WTC11 (cell line): ENCODE results near the gene DTNBP1. TPM values are rescaled to one million over a fixed set of nuclear protein-coding genes. Genes with fewer than 3 reads are reported as not detected.

Experiments
- ATAC-seq: fragments of 200-7000 bp; cut with Tn5 transposase; 2 replicates; pipeline ENCODE4 v1.10.0; 2021; ENCODE audit warnings: mild to moderate bottlenecking, moderate library complexity
- CTCF ChIA-PET: fragments of 300-600 bp; sonication (Branson Sonifier 250); formaldehyde crosslinking; loops from one replicate; lab custom pipeline; 2021; ENCODE audit warnings: antibody characterized with exemption; lab: Charles Lee
- POLR2A ChIA-PET: fragments of 350-600 bp; sonication (Branson Sonifier 250); formaldehyde crosslinking; loops from one replicate; lab custom pipeline; 2021; ENCODE audit warnings: antibody characterized with exemption; lab: Charles Lee
- DNase-seq: peaks from one replicate; pipeline ENCODE4 v3.0.0; 2021; ENCODE audit warnings: low spot score
- H3K27ac Mint-ChIP-seq: 2 replicates; pipeline ENCODE4 v1.8.0; 2021; ENCODE audit warnings: mixed read lengths
- H3K27me3 Mint-ChIP-seq: 2 replicates; pipeline ENCODE4 v1.8.0; 2021; ENCODE audit warnings: low read depth, mild to moderate bottlenecking, moderate library complexity, mixed read lengths
- H3K36me3 Mint-ChIP-seq: 2 replicates; pipeline ENCODE4 v1.8.0; 2021; ENCODE audit warnings: mixed read lengths
- H3K4me1 Mint-ChIP-seq: 2 replicates; pipeline ENCODE4 v1.8.0; 2022; ENCODE audit warnings: mixed read lengths
- H3K4me3 Mint-ChIP-seq: 2 replicates; pipeline ENCODE4 v1.8.0; 2021; ENCODE audit warnings: mild to moderate bottlenecking, moderate library complexity, mixed read lengths
- H3K9me3 Mint-ChIP-seq: 2 replicates; pipeline ENCODE4 v1.8.0; 2021; ENCODE audit warnings: mixed read lengths
- FOXP1 ChIP-seq: sonication (generic); formaldehyde crosslinking; IDR thresholded peaks from 2 replicates; pipeline ENCODE4 v1.8.0; 2022; ENCODE audit warnings: missing genetic modification reagents, mild to moderate bottlenecking, moderate library complexity, borderline replicate concordance
- GRHL2 ChIP-seq: fragments of 250-450 bp; sonication (Bioruptor Pico); IDR thresholded peaks from 2 replicates; pipeline ENCODE4 v1.8.0; 2022; ENCODE audit warnings: mild to moderate bottlenecking, moderate library complexity; ENCODE audit not compliant: insufficient replicate concordance, severe bottlenecking
- GTF2I ChIP-seq: fragments of 250-450 bp; sonication (Bioruptor Pico); conservative IDR thresholded peaks from 2 replicates; pipeline ENCODE4 v1.4.0; 2021; ENCODE audit warnings: mild to moderate bottlenecking
- MYBL2 ChIP-seq: sonication (generic); formaldehyde crosslinking; IDR thresholded peaks from 2 replicates; pipeline ENCODE4 v1.8.1; 2023; ENCODE audit warnings: mild to moderate bottlenecking, moderate library complexity, missing genetic modification reagents
- NFE2L1 ChIP-seq: sonication (generic); formaldehyde crosslinking; IDR thresholded peaks from 2 replicates; pipeline ENCODE4 v1.8.1; 2023; ENCODE audit warnings: missing genetic modification reagents
- PRRX2 ChIP-seq: fragments of 250-450 bp; sonication (Bioruptor Pico); IDR thresholded peaks from 2 replicates; pipeline ENCODE4 v1.8.0; 2021; ENCODE audit warnings: mild to moderate bottlenecking
- TEAD4 ChIP-seq: sonication (generic); formaldehyde crosslinking; IDR thresholded peaks from 2 replicates; pipeline ENCODE4 v1.8.0; 2022; ENCODE audit warnings: mild to moderate bottlenecking, missing genetic modification reagents
- ZNF138 ChIP-seq: sonication (generic); formaldehyde crosslinking; conservative IDR thresholded peaks from 2 replicates; pipeline ENCODE4 v1.8.1; 2022; ENCODE audit warnings: mild to moderate bottlenecking, moderate library complexity, missing genetic modification reagents
- ZNF416 ChIP-seq: fragments of 250-450 bp; sonication (Bioruptor Pico); IDR thresholded peaks from 2 replicates; pipeline ENCODE4 v1.9.0; 2021; ENCODE audit warnings: mild to moderate bottlenecking, inconsistent platforms
- ZNF423 ChIP-seq: fragments of 250-450 bp; sonication (Bioruptor Pico); IDR thresholded peaks from 2 replicates; pipeline ENCODE4 v2.1.2; 2022; ENCODE audit warnings: mild to moderate bottlenecking, moderate library complexity
- total RNA-seq: library from RNA; stranded (reverse); gene quantifications from 3 replicates; pipeline ENCODE4 v1.2.3, GENCODE V29; 2021
- TF ChIP-seq, protein P1 (sequence below): sonication (generic); formaldehyde crosslinking; IDR thresholded peaks from 2 replicates; pipeline ENCODE4 v1.8.1; 2023; ENCODE audit warnings: mild to moderate bottlenecking, missing genetic modification reagents, moderate library complexity
- TF ChIP-seq, protein P2 (sequence below): sonication (generic); formaldehyde crosslinking; IDR thresholded peaks from 2 replicates; pipeline ENCODE4 v1.8.1; 2023; ENCODE audit warnings: mild to moderate bottlenecking, missing genetic modification reagents, moderate library complexity
- TF ChIP-seq, protein P3 (sequence below): sonication (generic); formaldehyde crosslinking; IDR thresholded peaks from 2 replicates; pipeline ENCODE4 v1.8.0; 2023; ENCODE audit warnings: missing genetic modification reagents, mild to moderate bottlenecking, borderline replicate concordance
- TF ChIP-seq, protein P4 (sequence below): sonication (generic); formaldehyde crosslinking; IDR thresholded peaks from 2 replicates; pipeline ENCODE4 v1.8.0; 2022; ENCODE audit warnings: missing genetic modification reagents
- TF ChIP-seq, protein P5 (sequence below): sonication (generic); formaldehyde crosslinking; IDR thresholded peaks from 2 replicates; pipeline ENCODE4 v1.8.1; 2022; ENCODE audit warnings: mild to moderate bottlenecking, moderate library complexity, missing genetic modification reagents
- TF ChIP-seq, protein P6 (sequence below): sonication (generic); formaldehyde crosslinking; IDR thresholded peaks from 2 replicates; pipeline ENCODE4 v1.8.0; 2022; ENCODE audit warnings: mild to moderate bottlenecking, missing genetic modification reagents
- TF ChIP-seq, protein P7 (sequence below): sonication (generic); formaldehyde crosslinking; IDR thresholded peaks from 2 replicates; pipeline ENCODE4 v1.8.1; 2023; ENCODE audit warnings: mild to moderate bottlenecking, missing genetic modification reagents, borderline replicate concordance

Gene DTNBP1
- total RNA-seq, 1 experiment from 2014 or later = 15.1 TPM

DNA sequence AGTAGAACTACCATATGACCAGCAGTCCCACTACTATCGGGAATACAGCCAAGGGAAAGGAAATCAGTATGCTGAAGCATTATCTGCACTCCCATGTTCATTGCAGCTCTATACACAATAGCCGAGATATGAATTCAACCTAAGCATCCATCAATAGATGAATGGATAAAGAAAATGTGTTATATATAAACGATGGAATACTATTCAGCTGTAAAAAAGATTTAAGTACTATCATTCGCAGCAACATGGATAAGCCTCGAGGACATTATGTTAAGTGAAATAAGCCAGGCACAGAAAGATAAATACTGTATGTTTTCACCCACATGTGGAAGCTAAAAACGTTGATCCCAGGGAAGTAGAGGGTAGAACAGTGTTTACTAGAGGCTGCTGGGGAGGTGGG lies 44.1 kb downstream of the DTNBP1 start:
- ChIA-PET POLR2A (no interaction called here), CTCF (no interaction called here)
- Mint-ChIP-seq H3K9me3 (peaks cover 2% of the 10 kb centered on the region; the same call in 1 of the 2 replicates), H3K27ac (no peak overlapping the region), H3K27me3 (no peaks in the 10 kb centered on the region), H3K4me3 (no peak overlapping the region), H3K4me1 (peaks cover 52% of the 10 kb centered on the region), H3K36me3 (peaks cover 9% of the 10 kb centered on the region)
- TF ChIP-seq, protein P1, sequence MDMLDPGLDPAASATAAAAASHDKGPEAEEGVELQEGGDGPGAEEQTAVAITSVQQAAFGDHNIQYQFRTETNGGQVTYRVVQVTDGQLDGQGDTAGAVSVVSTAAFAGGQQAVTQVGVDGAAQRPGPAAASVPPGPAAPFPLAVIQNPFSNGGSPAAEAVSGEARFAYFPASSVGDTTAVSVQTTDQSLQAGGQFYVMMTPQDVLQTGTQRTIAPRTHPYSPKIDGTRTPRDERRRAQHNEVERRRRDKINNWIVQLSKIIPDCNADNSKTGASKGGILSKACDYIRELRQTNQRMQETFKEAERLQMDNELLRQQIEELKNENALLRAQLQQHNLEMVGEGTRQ (CRISPR knock-in tag) = no peak
- TF ChIP-seq MYBL2 = no peak
- TF ChIP-seq, protein P2, sequence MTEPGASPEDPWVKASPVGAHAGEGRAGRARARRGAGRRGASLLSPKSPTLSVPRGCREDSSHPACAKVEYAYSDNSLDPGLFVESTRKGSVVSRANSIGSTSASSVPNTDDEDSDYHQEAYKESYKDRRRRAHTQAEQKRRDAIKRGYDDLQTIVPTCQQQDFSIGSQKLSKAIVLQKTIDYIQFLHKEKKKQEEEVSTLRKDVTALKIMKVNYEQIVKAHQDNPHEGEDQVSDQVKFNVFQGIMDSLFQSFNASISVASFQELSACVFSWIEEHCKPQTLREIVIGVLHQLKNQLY (CRISPR knock-in tag) = no peak
- TF ChIP-seq TEAD4 (CRISPR knock-in tag) = no peak
- TF ChIP-seq GRHL2 = no peak
- TF ChIP-seq GTF2I (CRISPR knock-in tag) = no peak
- no peak for TF ChIP-seq ZNF416 (CRISPR knock-in tag)
- TF ChIP-seq, protein P3, sequence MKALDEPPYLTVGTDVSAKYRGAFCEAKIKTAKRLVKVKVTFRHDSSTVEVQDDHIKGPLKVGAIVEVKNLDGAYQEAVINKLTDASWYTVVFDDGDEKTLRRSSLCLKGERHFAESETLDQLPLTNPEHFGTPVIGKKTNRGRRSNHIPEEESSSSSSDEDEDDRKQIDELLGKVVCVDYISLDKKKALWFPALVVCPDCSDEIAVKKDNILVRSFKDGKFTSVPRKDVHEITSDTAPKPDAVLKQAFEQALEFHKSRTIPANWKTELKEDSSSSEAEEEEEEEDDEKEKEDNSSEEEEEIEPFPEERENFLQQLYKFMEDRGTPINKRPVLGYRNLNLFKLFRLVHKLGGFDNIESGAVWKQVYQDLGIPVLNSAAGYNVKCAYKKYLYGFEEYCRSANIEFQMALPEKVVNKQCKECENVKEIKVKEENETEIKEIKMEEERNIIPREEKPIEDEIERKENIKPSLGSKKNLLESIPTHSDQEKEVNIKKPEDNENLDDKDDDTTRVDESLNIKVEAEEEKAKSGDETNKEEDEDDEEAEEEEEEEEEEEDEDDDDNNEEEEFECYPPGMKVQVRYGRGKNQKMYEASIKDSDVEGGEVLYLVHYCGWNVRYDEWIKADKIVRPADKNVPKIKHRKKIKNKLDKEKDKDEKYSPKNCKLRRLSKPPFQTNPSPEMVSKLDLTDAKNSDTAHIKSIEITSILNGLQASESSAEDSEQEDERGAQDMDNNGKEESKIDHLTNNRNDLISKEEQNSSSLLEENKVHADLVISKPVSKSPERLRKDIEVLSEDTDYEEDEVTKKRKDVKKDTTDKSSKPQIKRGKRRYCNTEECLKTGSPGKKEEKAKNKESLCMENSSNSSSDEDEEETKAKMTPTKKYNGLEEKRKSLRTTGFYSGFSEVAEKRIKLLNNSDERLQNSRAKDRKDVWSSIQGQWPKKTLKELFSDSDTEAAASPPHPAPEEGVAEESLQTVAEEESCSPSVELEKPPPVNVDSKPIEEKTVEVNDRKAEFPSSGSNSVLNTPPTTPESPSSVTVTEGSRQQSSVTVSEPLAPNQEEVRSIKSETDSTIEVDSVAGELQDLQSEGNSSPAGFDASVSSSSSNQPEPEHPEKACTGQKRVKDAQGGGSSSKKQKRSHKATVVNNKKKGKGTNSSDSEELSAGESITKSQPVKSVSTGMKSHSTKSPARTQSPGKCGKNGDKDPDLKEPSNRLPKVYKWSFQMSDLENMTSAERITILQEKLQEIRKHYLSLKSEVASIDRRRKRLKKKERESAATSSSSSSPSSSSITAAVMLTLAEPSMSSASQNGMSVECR = no peak
- no peak for TF ChIP-seq PRRX2
- no peak for TF ChIP-seq FOXP1 (CRISPR knock-in tag)
- no peak for TF ChIP-seq ZNF423
- TF ChIP-seq, protein P4, sequence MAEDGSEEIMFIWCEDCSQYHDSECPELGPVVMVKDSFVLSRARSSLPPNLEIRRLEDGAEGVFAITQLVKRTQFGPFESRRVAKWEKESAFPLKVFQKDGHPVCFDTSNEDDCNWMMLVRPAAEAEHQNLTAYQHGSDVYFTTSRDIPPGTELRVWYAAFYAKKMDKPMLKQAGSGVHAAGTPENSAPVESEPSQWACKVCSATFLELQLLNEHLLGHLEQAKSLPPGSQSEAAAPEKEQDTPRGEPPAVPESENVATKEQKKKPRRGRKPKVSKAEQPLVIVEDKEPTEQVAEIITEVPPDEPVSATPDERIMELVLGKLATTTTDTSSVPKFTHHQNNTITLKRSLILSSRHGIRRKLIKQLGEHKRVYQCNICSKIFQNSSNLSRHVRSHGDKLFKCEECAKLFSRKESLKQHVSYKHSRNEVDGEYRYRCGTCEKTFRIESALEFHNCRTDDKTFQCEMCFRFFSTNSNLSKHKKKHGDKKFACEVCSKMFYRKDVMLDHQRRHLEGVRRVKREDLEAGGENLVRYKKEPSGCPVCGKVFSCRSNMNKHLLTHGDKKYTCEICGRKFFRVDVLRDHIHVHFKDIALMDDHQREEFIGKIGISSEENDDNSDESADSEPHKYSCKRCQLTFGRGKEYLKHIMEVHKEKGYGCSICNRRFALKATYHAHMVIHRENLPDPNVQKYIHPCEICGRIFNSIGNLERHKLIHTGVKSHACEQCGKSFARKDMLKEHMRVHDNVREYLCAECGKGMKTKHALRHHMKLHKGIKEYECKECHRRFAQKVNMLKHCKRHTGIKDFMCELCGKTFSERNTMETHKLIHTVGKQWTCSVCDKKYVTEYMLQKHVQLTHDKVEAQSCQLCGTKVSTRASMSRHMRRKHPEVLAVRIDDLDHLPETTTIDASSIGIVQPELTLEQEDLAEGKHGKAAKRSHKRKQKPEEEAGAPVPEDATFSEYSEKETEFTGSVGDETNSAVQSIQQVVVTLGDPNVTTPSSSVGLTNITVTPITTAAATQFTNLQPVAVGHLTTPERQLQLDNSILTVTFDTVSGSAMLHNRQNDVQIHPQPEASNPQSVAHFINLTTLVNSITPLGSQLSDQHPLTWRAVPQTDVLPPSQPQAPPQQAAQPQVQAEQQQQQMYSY (CRISPR knock-in tag) = no peak
- TF ChIP-seq, protein P5, sequence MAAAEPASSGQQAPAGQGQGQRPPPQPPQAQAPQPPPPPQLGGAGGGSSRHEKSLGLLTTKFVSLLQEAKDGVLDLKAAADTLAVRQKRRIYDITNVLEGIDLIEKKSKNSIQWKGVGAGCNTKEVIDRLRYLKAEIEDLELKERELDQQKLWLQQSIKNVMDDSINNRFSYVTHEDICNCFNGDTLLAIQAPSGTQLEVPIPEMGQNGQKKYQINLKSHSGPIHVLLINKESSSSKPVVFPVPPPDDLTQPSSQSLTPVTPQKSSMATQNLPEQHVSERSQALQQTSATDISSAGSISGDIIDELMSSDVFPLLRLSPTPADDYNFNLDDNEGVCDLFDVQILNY (CRISPR knock-in tag) = no peak
- no peak for TF ChIP-seq ZNF138 (CRISPR knock-in tag)
- no peak for TF ChIP-seq NFE2L1 (CRISPR knock-in tag)
- TF ChIP-seq, protein P6, sequence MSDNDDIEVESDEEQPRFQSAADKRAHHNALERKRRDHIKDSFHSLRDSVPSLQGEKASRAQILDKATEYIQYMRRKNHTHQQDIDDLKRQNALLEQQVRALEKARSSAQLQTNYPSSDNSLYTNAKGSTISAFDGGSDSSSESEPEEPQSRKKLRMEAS (CRISPR knock-in tag) = no peak
- TF ChIP-seq, protein P7, sequence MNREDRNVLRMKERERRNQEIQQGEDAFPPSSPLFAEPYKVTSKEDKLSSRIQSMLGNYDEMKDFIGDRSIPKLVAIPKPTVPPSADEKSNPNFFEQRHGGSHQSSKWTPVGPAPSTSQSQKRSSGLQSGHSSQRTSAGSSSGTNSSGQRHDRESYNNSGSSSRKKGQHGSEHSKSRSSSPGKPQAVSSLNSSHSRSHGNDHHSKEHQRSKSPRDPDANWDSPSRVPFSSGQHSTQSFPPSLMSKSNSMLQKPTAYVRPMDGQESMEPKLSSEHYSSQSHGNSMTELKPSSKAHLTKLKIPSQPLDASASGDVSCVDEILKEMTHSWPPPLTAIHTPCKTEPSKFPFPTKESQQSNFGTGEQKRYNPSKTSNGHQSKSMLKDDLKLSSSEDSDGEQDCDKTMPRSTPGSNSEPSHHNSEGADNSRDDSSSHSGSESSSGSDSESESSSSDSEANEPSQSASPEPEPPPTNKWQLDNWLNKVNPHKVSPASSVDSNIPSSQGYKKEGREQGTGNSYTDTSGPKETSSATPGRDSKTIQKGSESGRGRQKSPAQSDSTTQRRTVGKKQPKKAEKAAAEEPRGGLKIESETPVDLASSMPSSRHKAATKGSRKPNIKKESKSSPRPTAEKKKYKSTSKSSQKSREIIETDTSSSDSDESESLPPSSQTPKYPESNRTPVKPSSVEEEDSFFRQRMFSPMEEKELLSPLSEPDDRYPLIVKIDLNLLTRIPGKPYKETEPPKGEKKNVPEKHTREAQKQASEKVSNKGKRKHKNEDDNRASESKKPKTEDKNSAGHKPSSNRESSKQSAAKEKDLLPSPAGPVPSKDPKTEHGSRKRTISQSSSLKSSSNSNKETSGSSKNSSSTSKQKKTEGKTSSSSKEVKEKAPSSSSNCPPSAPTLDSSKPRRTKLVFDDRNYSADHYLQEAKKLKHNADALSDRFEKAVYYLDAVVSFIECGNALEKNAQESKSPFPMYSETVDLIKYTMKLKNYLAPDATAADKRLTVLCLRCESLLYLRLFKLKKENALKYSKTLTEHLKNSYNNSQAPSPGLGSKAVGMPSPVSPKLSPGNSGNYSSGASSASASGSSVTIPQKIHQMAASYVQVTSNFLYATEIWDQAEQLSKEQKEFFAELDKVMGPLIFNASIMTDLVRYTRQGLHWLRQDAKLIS (CRISPR knock-in tag) = no peak
- no peak for ATAC-seq
- DNase-seq = no peak
